Measurements from ENCODE around the gene YWHAE. TPM values are rescaled to one million over a fixed set of nuclear protein-coding genes. Genes with fewer than 3 reads are reported as not detected.
"Not testable (repeated sequence)": the region's sequence is repeated elsewhere in the genome, so short reads cannot be mapped to it uniquely, and the experiment has no call there.

Gene YWHAE
- polyA plus RNA-seq, 4 donors: 949 to 1,137 (median 1,040) TPM

- DNase-seq (ENCODE audit: low read depth in 4 of 4, low spot score in 2 of 4): no peak
Observed at GRCh38 chr17:1413281-1413791, 13.3 kb upstream of the YWHAE start.

GRCh38 chr17:1412185-1413110, 12.4 kb upstream of the YWHAE start:
- DNase-seq (ENCODE audit: low read depth in 4 of 4, low spot score in 2 of 4): no peak

GRCh38 chr17:1402262-1402586, 2.2 kb upstream of the YWHAE start:
- DNase-seq (ENCODE audit: low read depth in 4 of 4, low spot score in 2 of 4): no peak

GRCh38 chr17:1398931-1399678, 917 bp downstream of the YWHAE start:
- peak in 2 of 4 donors; percentile 55 to 67 for DNase-seq (ENCODE audit: low read depth in 4 of 4, low spot score in 2 of 4)

- no peak for DNase-seq (ENCODE audit: low read depth in 4 of 4, low spot score in 2 of 4)
Observed at GRCh38 chr17:1398028-1398427, 2.0 kb downstream of the YWHAE start.

- DNase-seq (ENCODE audit: low read depth in 4 of 4, low spot score in 2 of 4): not testable (repeated sequence)
Observed at GRCh38 chr17:1395876-1396665, 4.0 kb downstream of the YWHAE start.

- DNase-seq (ENCODE audit: low read depth in 4 of 4, low spot score in 2 of 4): no peak
Observed at GRCh38 chr17:1391577-1391976, 8.4 kb downstream of the YWHAE start.

GRCh38 chr17:1390432-1391367, 9.3 kb downstream of the YWHAE start:
- no peak for DNase-seq (ENCODE audit: low read depth in 4 of 4, low spot score in 2 of 4)

- not testable (repeated sequence) for DNase-seq (ENCODE audit: low read depth in 4 of 4, low spot score in 2 of 4)
Observed at GRCh38 chr17:1387490-1388227, 12.4 kb downstream of the YWHAE start.

- not testable (repeated sequence) for DNase-seq (ENCODE audit: low read depth in 4 of 4, low spot score in 2 of 4)
Observed at GRCh38 chr17:1386675-1387190, 13.3 kb downstream of the YWHAE start.

- DNase-seq (ENCODE audit: low read depth in 4 of 4, low spot score in 2 of 4): no peak
Observed at GRCh38 chr17:1386265-1386664, 13.8 kb downstream of the YWHAE start.

- DNase-seq (ENCODE audit: low read depth in 4 of 4, low spot score in 2 of 4): no peak
Observed at GRCh38 chr17:1385861-1386260, 14.2 kb downstream of the YWHAE start.

- DNase-seq (ENCODE audit: low read depth in 4 of 4, low spot score in 2 of 4): no peak
Observed at GRCh38 chr17:1384905-1385435, 15.1 kb downstream of the YWHAE start.

GRCh38 chr17:1379930-1380313, 20.1 kb downstream of the YWHAE start:
- no peak for DNase-seq (ENCODE audit: low read depth in 4 of 4, low spot score in 2 of 4)

- DNase-seq (ENCODE audit: low read depth in 4 of 4, low spot score in 2 of 4): no peak
Observed at GRCh38 chr17:1379208-1379929, 20.7 kb downstream of the YWHAE start.

GRCh38 chr17:1378476-1378860, 21.6 kb downstream of the YWHAE start:
- DNase-seq (ENCODE audit: low read depth in 4 of 4, low spot score in 2 of 4): not testable (repeated sequence)

GRCh38 chr17:1377334-1377733, 22.7 kb downstream of the YWHAE start:
- no peak for DNase-seq (ENCODE audit: low read depth in 4 of 4, low spot score in 2 of 4)

- DNase-seq (ENCODE audit: low read depth in 4 of 4, low spot score in 2 of 4): no peak
Observed at GRCh38 chr17:1376061-1376460, 24.0 kb downstream of the YWHAE start.
